Measurements from ENCODE around the gene GHR.
"Not testable (repeated sequence)": the region's sequence is repeated elsewhere in the genome, so short reads cannot be mapped to it uniquely, and the experiment has no call there.

GHR gene

DNA sequence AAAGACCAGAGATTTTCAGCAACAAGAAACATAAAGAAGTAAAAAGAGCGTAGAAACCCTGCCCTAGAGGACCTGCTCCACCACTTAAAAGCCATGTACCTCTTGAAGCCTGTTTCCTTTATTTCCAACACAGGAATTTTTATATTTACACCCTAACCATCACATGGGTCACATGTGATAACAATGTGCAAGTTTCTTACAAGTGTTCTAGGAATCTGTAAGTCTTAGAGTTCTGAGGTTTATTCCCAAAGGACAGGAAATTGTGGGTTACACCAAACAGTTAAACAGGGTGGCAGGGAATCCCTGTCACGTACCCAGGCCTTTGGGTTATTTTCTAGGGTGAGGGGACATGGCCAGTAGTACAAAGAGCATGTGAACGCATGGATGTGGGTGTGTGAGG, 224.8 kb downstream of the GHR start:
- Histone ChIP-seq H3K27ac (ENCODE audit: low read depth, low read length) (no peak overlapping the region), H3K4me1 (ENCODE audit: control insufficient read depth in 1 of 2, insufficient read depth in 2 of 2, low read length in 2 of 2) (no peaks in the 10 kb centered on the region), H3K9ac (ENCODE audit: low read depth in 1 of 2, low read length in 2 of 2) (no peak overlapping the region), H3K27me3 (ENCODE audit: control insufficient read depth in 1 of 2, insufficient read depth in 2 of 2, low read length in 2 of 2) (no peaks in the 10 kb centered on the region), H3K36me3 (ENCODE audit: control insufficient read depth in 1 of 2, insufficient read depth in 2 of 2, low read length in 2 of 2) (no peaks in the 10 kb centered on the region), H3K4me3 (ENCODE audit: low read depth in 1 of 2, low read length in 2 of 2) (no peak overlapping the region), H3K9me3 (ENCODE audit: control insufficient read depth in 1 of 2, low read length in 2 of 2) (no peaks in the 10 kb centered on the region)

DNA sequence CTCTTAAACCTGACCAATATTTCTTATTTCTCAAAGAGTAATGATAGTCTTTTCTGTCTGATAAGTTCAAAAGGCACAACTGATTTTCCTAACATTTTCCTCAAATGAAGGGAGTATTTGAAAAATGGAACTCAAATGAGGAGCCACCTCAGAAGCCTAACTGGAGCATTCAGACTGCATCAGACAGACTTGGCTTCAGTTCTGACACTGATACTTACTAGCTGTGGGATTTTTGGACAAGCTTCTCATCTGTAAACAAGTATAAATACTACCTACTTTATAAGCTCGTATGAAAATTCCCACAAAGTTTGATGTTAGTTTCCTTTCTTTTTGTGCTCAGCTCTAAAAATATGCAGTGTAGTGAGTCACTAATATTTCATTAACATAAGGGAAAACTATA, 225.7 kb downstream of the GHR start:
- no peak overlapping the region for H3K4me3 ChIP-seq (ENCODE audit: low read depth in 1 of 2, low read length in 2 of 2)
- H3K4me1 ChIP-seq (ENCODE audit: control insufficient read depth in 1 of 2, insufficient read depth in 2 of 2, low read length in 2 of 2) = no peaks in the 10 kb centered on the region
- H3K9ac ChIP-seq (ENCODE audit: low read depth in 1 of 2, low read length in 2 of 2) = no peak overlapping the region
- H3K36me3 ChIP-seq (ENCODE audit: control insufficient read depth in 1 of 2, insufficient read depth in 2 of 2, low read length in 2 of 2) = no peaks in the 10 kb centered on the region
- H3K27ac ChIP-seq (ENCODE audit: low read depth, low read length) = no peak overlapping the region
- H3K9me3 ChIP-seq (ENCODE audit: control insufficient read depth in 1 of 2, low read length in 2 of 2) = no peaks in the 10 kb centered on the region
- no peaks in the 10 kb centered on the region for H3K27me3 ChIP-seq (ENCODE audit: control insufficient read depth in 1 of 2, insufficient read depth in 2 of 2, low read length in 2 of 2)

DNA sequence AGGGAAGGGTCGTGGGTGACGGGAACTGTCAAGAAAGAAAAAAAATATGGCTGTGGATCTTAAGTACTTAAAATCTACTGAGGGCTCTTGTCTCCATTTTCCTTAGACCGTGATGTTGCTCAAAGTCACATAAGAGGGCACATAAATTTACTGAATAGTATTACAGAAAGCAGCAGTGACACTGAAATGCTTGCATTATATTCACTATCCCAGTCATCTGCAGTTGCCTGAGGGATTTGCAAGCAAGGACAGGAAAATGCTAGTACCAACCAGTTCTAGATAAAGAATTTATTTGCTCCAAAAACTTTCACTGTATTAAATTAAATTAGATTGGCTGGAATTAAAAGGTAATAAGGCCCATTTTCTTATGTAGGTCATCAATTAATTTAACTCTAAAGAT, 226.8 kb downstream of the GHR start:
- Histone ChIP-seq H3K9ac (ENCODE audit: low read depth in 1 of 2, low read length in 2 of 2) (no peak overlapping the region), H3K36me3 (ENCODE audit: control insufficient read depth in 1 of 2, insufficient read depth in 2 of 2, low read length in 2 of 2) (no peaks in the 10 kb centered on the region), H3K27me3 (ENCODE audit: control insufficient read depth in 1 of 2, insufficient read depth in 2 of 2, low read length in 2 of 2) (no peaks in the 10 kb centered on the region), H3K4me1 (ENCODE audit: control insufficient read depth in 1 of 2, insufficient read depth in 2 of 2, low read length in 2 of 2) (no peaks in the 10 kb centered on the region), H3K27ac (ENCODE audit: low read depth, low read length) (no peak overlapping the region), H3K4me3 (ENCODE audit: low read depth in 1 of 2, low read length in 2 of 2) (no peak overlapping the region), H3K9me3 (ENCODE audit: control insufficient read depth in 1 of 2, low read length in 2 of 2) (no peaks in the 10 kb centered on the region)

DNA sequence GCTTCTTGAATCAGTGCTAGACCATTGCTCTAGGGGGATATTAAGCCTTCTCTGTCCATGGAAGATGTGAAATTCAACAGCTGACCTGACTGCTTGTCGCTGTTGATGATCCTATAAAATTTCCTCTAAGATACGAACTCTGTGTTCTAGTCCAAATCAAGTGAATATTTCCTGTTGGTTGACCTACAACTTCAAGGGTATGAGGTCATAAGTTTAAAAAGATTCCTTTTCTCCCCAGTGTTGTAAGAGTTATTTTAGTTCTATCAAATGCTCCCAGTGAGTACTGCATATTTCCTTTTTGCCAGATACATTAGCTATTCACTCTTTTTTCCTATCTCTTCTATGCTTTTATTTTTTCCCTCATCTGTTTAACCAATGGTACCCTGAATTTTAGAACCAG, 230.5 kb downstream of the GHR start:
- no peak overlapping the region for H3K4me3 ChIP-seq (ENCODE audit: low read depth in 1 of 2, low read length in 2 of 2)
- H3K9me3 ChIP-seq (ENCODE audit: control insufficient read depth in 1 of 2, low read length in 2 of 2) = no peaks in the 10 kb centered on the region
- no peaks in the 10 kb centered on the region for H3K27me3 ChIP-seq (ENCODE audit: control insufficient read depth in 1 of 2, insufficient read depth in 2 of 2, low read length in 2 of 2)
- H3K27ac ChIP-seq (ENCODE audit: low read depth, low read length) = no peak overlapping the region
- no peak overlapping the region for H3K9ac ChIP-seq (ENCODE audit: low read depth in 1 of 2, low read length in 2 of 2)
- no peaks in the 10 kb centered on the region for H3K4me1 ChIP-seq (ENCODE audit: control insufficient read depth in 1 of 2, insufficient read depth in 2 of 2, low read length in 2 of 2)
- no peaks in the 10 kb centered on the region for H3K36me3 ChIP-seq (ENCODE audit: control insufficient read depth in 1 of 2, insufficient read depth in 2 of 2, low read length in 2 of 2)

DNA sequence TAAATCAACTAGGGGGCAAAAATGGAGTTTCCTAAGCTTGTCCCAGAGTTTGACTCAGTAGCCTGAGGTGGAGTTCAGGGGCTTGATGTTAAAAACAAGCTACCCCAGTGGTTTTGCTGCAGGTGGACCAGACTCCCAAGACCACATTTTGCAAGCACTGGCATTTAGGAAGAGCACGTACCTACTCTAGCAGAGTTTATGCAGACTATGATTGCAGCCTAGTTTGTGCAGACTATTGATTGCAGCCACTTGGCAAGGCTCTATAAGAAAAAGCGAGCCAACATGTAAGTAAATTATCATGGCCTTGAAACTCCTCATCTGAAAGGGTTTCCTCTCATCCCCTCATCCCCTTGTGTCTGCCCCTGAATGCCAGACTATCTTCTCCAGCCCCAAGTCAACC, 231.4 kb downstream of the GHR start:
- Histone ChIP-seq H3K4me1 (ENCODE audit: control insufficient read depth in 1 of 2, insufficient read depth in 2 of 2, low read length in 2 of 2) (no peaks in the 10 kb centered on the region), H3K9ac (ENCODE audit: low read depth in 1 of 2, low read length in 2 of 2) (no peak overlapping the region), H3K27me3 (ENCODE audit: control insufficient read depth in 1 of 2, insufficient read depth in 2 of 2, low read length in 2 of 2) (no peaks in the 10 kb centered on the region), H3K27ac (ENCODE audit: low read depth, low read length) (no peak overlapping the region), H3K9me3 (ENCODE audit: control insufficient read depth in 1 of 2, low read length in 2 of 2) (no peaks in the 10 kb centered on the region), H3K4me3 (ENCODE audit: low read depth in 1 of 2, low read length in 2 of 2) (no peak overlapping the region), H3K36me3 (ENCODE audit: control insufficient read depth in 1 of 2, insufficient read depth in 2 of 2, low read length in 2 of 2) (no peaks in the 10 kb centered on the region)

DNA sequence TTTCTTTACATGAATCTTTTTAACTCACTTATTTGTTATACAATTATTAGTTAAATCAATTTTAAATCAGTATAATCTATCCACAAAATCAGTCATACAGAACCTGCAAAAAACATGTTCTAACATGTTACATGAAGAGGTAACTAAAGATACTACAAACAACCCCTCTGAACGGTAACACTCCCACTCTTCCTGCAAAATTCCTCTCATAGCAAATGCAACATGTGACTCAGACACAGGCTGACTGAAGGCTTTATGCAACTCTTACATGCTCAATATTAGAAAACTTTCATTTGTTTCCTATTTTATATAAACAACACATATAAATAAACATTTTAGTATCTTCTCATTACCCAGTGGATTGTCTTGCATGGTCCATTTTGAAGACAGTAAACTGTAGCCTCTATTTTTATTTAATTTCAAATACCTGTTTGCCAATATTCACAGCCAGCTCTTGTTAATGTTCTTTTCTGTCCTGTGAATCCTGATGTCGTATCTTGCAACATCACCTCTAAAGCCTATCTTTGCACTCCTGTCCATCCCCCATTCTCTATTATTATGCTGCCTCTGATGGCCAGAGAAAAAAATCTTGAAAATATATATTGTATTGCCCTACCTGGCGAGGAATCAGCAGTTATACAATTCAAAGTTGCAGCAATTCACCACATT, 232.9 kb downstream of the GHR start:
- H3K27ac ChIP-seq (ENCODE audit: low read depth, low read length) = no peak overlapping the region
- H3K9me3 ChIP-seq (ENCODE audit: control insufficient read depth in 1 of 2, low read length in 2 of 2) = no peaks in the 10 kb centered on the region
- H3K4me1 ChIP-seq (ENCODE audit: control insufficient read depth in 1 of 2, insufficient read depth in 2 of 2, low read length in 2 of 2) = no peaks in the 10 kb centered on the region
- no peak overlapping the region for H3K9ac ChIP-seq (ENCODE audit: low read depth in 1 of 2, low read length in 2 of 2)
- no peak overlapping the region for H3K4me3 ChIP-seq (ENCODE audit: low read depth in 1 of 2, low read length in 2 of 2)
- H3K36me3 ChIP-seq (ENCODE audit: control insufficient read depth in 1 of 2, insufficient read depth in 2 of 2, low read length in 2 of 2) = no peaks in the 10 kb centered on the region
- no peaks in the 10 kb centered on the region for H3K27me3 ChIP-seq (ENCODE audit: control insufficient read depth in 1 of 2, insufficient read depth in 2 of 2, low read length in 2 of 2)

DNA sequence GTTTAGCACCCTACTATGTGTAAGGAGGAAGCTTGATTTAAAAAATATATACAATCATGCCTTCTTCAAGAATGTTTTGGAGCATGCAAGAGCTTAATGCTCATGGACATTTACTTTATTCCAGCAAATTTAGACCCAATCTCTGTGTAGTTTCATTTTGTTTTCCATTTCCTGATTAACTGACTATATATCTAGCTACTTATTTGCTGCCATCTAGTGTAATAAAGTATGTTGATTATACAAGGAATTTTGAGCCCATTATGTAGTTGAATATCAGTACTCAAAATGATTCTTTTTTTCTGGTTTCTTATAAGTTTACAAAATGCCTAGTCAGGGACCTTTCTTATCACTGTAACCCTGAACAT, 233.4 kb downstream of the GHR start:
- no peak overlapping the region for H3K9ac ChIP-seq (ENCODE audit: low read depth in 1 of 2, low read length in 2 of 2)
- no peak overlapping the region for H3K27ac ChIP-seq (ENCODE audit: low read depth, low read length)
- H3K9me3 ChIP-seq (ENCODE audit: control insufficient read depth in 1 of 2, low read length in 2 of 2) = no peaks in the 10 kb centered on the region
- H3K4me1 ChIP-seq (ENCODE audit: control insufficient read depth in 1 of 2, insufficient read depth in 2 of 2, low read length in 2 of 2) = no peaks in the 10 kb centered on the region
- H3K27me3 ChIP-seq (ENCODE audit: control insufficient read depth in 1 of 2, insufficient read depth in 2 of 2, low read length in 2 of 2) = no peaks in the 10 kb centered on the region
- no peaks in the 10 kb centered on the region for H3K36me3 ChIP-seq (ENCODE audit: control insufficient read depth in 1 of 2, insufficient read depth in 2 of 2, low read length in 2 of 2)
- H3K4me3 ChIP-seq (ENCODE audit: low read depth in 1 of 2, low read length in 2 of 2) = no peak overlapping the region

DNA sequence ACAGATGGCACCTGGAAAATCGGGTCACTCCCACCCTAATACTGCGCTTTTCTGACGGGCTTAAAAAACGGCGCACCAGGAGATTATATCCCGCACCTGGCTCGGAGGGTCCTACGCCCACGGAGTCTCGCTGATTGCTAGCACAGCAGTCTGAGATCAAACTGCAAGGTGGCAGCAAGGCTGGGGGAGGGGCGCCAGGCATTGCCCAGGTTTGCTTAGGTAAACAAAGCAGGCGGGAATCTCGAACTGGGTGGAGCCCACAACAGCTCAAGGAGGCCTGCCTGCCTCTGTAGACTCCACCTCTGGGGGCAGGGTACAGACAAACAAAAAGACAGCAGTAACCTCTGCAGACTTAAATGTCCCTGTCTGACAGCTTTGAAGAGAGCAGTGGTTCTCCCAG, 236.6 kb downstream of the GHR start:
- H3K27me3 ChIP-seq (ENCODE audit: control insufficient read depth in 1 of 2, insufficient read depth in 2 of 2, low read length in 2 of 2); H3K4me3 ChIP-seq (ENCODE audit: low read depth in 1 of 2, low read length in 2 of 2); H3K4me1 ChIP-seq (ENCODE audit: control insufficient read depth in 1 of 2, insufficient read depth in 2 of 2, low read length in 2 of 2); H3K9ac ChIP-seq (ENCODE audit: low read depth in 1 of 2, low read length in 2 of 2); H3K36me3 ChIP-seq (ENCODE audit: control insufficient read depth in 1 of 2, insufficient read depth in 2 of 2, low read length in 2 of 2); H3K9me3 ChIP-seq (ENCODE audit: control insufficient read depth in 1 of 2, low read length in 2 of 2); H3K27ac ChIP-seq (ENCODE audit: low read depth, low read length): not testable (repeated sequence)

DNA sequence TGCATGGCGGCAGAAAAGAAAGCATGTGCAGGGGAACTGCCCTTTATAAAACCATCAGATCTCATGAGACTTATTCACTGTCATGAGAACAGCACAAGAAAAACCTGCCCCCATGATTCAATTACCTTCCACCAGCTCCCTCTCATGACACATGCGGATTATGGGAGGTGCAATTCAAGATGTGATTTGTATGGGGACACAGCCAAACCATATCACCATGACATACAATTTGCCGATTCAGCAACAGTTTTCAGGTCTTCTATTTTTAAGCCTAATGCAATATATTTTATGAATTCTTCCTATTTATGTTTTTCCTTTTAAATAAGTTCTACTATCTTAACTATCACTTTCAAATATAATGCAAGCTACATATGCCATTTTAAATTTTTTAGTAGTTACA, 242.6 kb downstream of the GHR start:
- no peaks in the 10 kb centered on the region for H3K4me1 ChIP-seq (ENCODE audit: control insufficient read depth in 1 of 2, insufficient read depth in 2 of 2, low read length in 2 of 2)
- H3K36me3 ChIP-seq (ENCODE audit: control insufficient read depth in 1 of 2, insufficient read depth in 2 of 2, low read length in 2 of 2) = no peaks in the 10 kb centered on the region
- no peak overlapping the region for H3K4me3 ChIP-seq (ENCODE audit: low read depth in 1 of 2, low read length in 2 of 2)
- H3K27me3 ChIP-seq (ENCODE audit: control insufficient read depth in 1 of 2, insufficient read depth in 2 of 2, low read length in 2 of 2) = no peaks in the 10 kb centered on the region
- no peak overlapping the region for H3K9ac ChIP-seq (ENCODE audit: low read depth in 1 of 2, low read length in 2 of 2)
- no peaks in the 10 kb centered on the region for H3K9me3 ChIP-seq (ENCODE audit: control insufficient read depth in 1 of 2, low read length in 2 of 2)
- no peak overlapping the region for H3K27ac ChIP-seq (ENCODE audit: low read depth, low read length)

DNA sequence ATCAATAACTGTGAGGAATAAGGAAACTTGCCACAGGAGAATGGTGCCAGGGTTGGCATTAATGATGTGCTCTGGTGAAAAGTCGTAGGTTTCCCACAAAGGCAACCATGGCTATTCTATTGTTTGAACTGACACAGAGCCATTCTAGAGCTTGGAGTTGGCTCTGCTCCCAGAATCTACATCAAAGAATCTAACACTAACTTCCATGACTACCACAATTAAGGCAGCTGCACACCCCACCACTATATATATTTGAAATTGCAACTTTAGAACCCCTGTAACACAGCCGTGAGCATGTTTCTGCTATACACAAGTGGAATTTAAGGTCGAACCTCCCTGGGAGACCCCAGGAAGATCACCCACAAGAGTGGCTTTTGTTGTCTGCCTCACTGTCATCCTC, 243.6 kb downstream of the GHR start:
- Histone ChIP-seq H3K4me3 (ENCODE audit: low read depth in 1 of 2, low read length in 2 of 2) (no peak overlapping the region), H3K9me3 (ENCODE audit: control insufficient read depth in 1 of 2, low read length in 2 of 2) (no peaks in the 10 kb centered on the region), H3K27me3 (ENCODE audit: control insufficient read depth in 1 of 2, insufficient read depth in 2 of 2, low read length in 2 of 2) (no peaks in the 10 kb centered on the region), H3K4me1 (ENCODE audit: control insufficient read depth in 1 of 2, insufficient read depth in 2 of 2, low read length in 2 of 2) (no peaks in the 10 kb centered on the region), H3K9ac (ENCODE audit: low read depth in 1 of 2, low read length in 2 of 2) (no peak overlapping the region), H3K27ac (ENCODE audit: low read depth, low read length) (no peak overlapping the region), H3K36me3 (ENCODE audit: control insufficient read depth in 1 of 2, insufficient read depth in 2 of 2, low read length in 2 of 2) (no peaks in the 10 kb centered on the region)

DNA sequence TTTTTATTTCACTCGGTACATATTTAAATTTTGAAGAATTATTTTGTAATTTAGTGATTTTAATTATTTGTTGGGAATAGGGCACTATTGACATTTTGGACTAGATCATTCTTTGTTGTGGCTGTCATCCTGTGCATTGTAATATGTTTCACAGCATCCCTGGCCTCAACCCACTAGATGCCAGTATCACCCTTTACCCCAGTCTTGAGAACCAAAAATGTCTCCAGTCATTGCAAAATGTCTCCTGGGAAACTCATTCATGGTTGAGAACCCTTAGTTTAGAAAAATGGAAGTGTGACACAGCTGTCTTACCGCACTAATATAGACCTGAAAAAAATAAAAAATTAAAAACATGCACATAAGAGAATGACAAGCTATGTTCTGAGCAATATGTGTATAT, 245.0 kb downstream of the GHR start:
- H3K4me3 ChIP-seq (ENCODE audit: low read depth in 1 of 2, low read length in 2 of 2) = no peak overlapping the region
- no peaks in the 10 kb centered on the region for H3K9me3 ChIP-seq (ENCODE audit: control insufficient read depth in 1 of 2, low read length in 2 of 2)
- no peaks in the 10 kb centered on the region for H3K4me1 ChIP-seq (ENCODE audit: control insufficient read depth in 1 of 2, insufficient read depth in 2 of 2, low read length in 2 of 2)
- no peak overlapping the region for H3K27ac ChIP-seq (ENCODE audit: low read depth, low read length)
- no peaks in the 10 kb centered on the region for H3K36me3 ChIP-seq (ENCODE audit: control insufficient read depth in 1 of 2, insufficient read depth in 2 of 2, low read length in 2 of 2)
- no peaks in the 10 kb centered on the region for H3K27me3 ChIP-seq (ENCODE audit: control insufficient read depth in 1 of 2, insufficient read depth in 2 of 2, low read length in 2 of 2)
- no peak overlapping the region for H3K9ac ChIP-seq (ENCODE audit: low read depth in 1 of 2, low read length in 2 of 2)
